Measurements from ENCODE around the gene ATP6V0A4. TPM values are rescaled to one million over a fixed set of nuclear protein-coding genes. Genes with fewer than 3 reads are reported as not detected.

ATP6V0A4 gene
- total RNA-seq, 1 donor from 2014 or later: 1.2 TPM

DNA sequence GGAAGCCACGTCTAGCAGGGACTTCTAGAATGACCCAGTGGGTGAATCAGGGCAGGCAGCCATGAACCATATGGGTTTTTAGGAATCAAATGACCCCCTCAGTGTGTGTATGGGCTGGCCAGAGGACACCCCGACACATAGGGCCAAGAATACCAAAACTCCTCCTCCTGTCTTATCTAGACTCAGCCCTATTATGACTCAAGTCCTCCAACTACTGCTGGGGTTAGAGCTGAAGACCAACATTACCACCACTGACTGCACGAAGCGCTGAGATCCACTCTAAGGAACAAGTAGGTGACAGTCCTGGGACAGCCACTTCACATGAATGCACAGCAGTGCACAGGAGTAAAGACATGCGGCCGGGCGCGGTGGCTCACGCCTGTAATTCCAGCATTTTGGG lies 85.3 kb downstream of the ATP6V0A4 start:
- TF ChIP-seq POLR2AphosphoS5 (IDR thresholded peaks at IDR 0.05; ENCODE audit: insufficient read depth in 1 of 2, low read depth in 1 of 2): no peak
- no peak for TF ChIP-seq CTCF (IDR thresholded peaks at IDR 0.05)
- no peak for TF ChIP-seq POLR2A (IDR thresholded peaks at IDR 0.05)
- no peak for DNase-seq (ENCODE audit: extremely low spot score in 2 of 2)

GRCh38 chr7:138710536-138711385 lies 87.2 kb downstream of the ATP6V0A4 start:
- intact Hi-C loops (cut with DNase I): no loop called here

More for the DNA sequence above, 85.3 kb downstream of the ATP6V0A4 start:
- Histone ChIP-seq H3K4me3 (no peak overlapping the region), H3K36me3 (no peaks in the 10 kb centered on the region), H3K27ac (no peak overlapping the region), H3K27me3 (no peaks in the 10 kb centered on the region), H3K4me1 (no peaks in the 10 kb centered on the region), H3K9me3 (no peaks in the 10 kb centered on the region)
- intact Hi-C loops (cut with DNase I): no loop called here

DNA sequence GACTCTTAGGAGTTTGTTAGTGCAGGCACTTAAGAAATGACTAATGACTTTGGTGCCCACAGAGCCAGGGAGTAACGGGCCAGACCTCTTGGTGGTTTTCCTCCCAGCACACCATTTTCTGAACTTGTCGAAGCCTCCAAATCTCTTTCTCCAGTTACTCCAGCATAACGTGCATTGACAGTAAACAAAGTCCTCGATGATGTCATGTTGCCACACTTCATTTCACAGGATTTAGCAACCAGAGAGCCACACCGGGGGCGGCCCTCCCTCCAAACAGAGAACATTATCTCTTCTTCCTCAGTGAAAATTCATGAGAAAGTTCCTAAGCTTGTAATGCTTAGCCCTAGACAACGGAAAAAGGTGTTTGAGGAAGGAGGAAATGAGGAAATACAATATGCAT lies 92.8 kb downstream of the ATP6V0A4 start:
- H3K4me3 ChIP-seq: no peak overlapping the region
- TF ChIP-seq POLR2A (IDR thresholded peaks at IDR 0.05) (no peak), CTCF (IDR thresholded peaks at IDR 0.05) (no peak), POLR2AphosphoS5 (IDR thresholded peaks at IDR 0.05; ENCODE audit: insufficient read depth in 1 of 2, low read depth in 1 of 2) (no peak)
- no peak for DNase-seq (ENCODE audit: extremely low spot score in 2 of 2)
- H3K4me1 ChIP-seq: no peaks in the 10 kb centered on the region
- H3K27ac ChIP-seq: no peak overlapping the region
- intact Hi-C loops (cut with DNase I): loop anchor here (5.0 kb wide), 1 partner anchor 923 kb away; no protein-coding TSS in a partner anchor
- no peaks in the 10 kb centered on the region for H3K27me3 ChIP-seq
- H3K9me3 ChIP-seq: no peaks in the 10 kb centered on the region
- no peaks in the 10 kb centered on the region for H3K36me3 ChIP-seq

More at GRCh38 chr7:138710536-138711385, 87.2 kb downstream of the ATP6V0A4 start:
- Histone ChIP-seq H3K4me3 (no peak overlapping the region), H3K27me3 (no peaks in the 10 kb centered on the region), H3K9me3 (no peaks in the 10 kb centered on the region), H3K4me1 (no peaks in the 10 kb centered on the region), H3K27ac (no peak overlapping the region), H3K36me3 (no peaks in the 10 kb centered on the region)
- TF ChIP-seq CTCF (IDR thresholded peaks at IDR 0.05) (no peak), POLR2AphosphoS5 (IDR thresholded peaks at IDR 0.05; ENCODE audit: insufficient read depth in 1 of 2, low read depth in 1 of 2) (no peak), POLR2A (IDR thresholded peaks at IDR 0.05) (no peak)
- DNase-seq (ENCODE audit: extremely low spot score in 2 of 2): no peak

GRCh38 chr7:138701537-138701923 lies 96.5 kb downstream of the ATP6V0A4 start:
- Histone ChIP-seq H3K4me1 (no peaks in the 10 kb centered on the region), H3K27ac (no peak overlapping the region), H3K27me3 (no peaks in the 10 kb centered on the region), H3K4me3 (no peak overlapping the region), H3K9me3 (no peaks in the 10 kb centered on the region), H3K36me3 (no peaks in the 10 kb centered on the region)
- no peak for DNase-seq (ENCODE audit: extremely low spot score in 2 of 2)
- intact Hi-C loops (cut with DNase I): no loop called here
- no peak for TF ChIP-seq CTCF (IDR thresholded peaks at IDR 0.05)
- TF ChIP-seq POLR2AphosphoS5 (IDR thresholded peaks at IDR 0.05; ENCODE audit: insufficient read depth in 1 of 2, low read depth in 1 of 2): no peak
- TF ChIP-seq POLR2A (IDR thresholded peaks at IDR 0.05): no peak
